H1 (cell line): Measurements from ENCODE around the gene BET1L. TPM values are rescaled to one million over a fixed set of nuclear protein-coding genes. Genes with fewer than 3 reads are reported as not detected.

ENCODE experiments used
- CTCF ChIA-PET: fragments of 300-600 bp; sonication (Branson Sonifier 250); formaldehyde crosslinking; loops from one replicate; lab custom pipeline; 2021; ENCODE audit not compliant: partially characterized antibody; lab: Charles Lee
- POLR2A ChIA-PET: fragments of 300-600 bp; sonication (Branson Sonifier 250); formaldehyde crosslinking; loops from one replicate; lab custom pipeline; 2021; ENCODE audit warnings: inconsistent platforms; ENCODE audit not compliant: partially characterized antibody; lab: Charles Lee
- DNase-seq, 2 experiments: peaks; one replicate each; pipeline versions ENCODE4 v3.0.0 to v3.0.0-alpha.2; 2010 to 2022; ENCODE audit warnings: low spot score in 2 of 2, low read depth in 1 of 2, mixed read lengths in 1 of 2
- FAIRE-seq: peaks from 2 replicates; lab custom pipeline; 2011; peaks lifted over from hg19 to GRCh38; lab: Jason Lieb, UNC
- H2AFZ ChIP-seq: 2 replicates; pipeline ENCODE4 v1.8.1; 2012; ENCODE audit warnings: low read length, inconsistent platforms
- H2AK5ac ChIP-seq: 2 replicates; pipeline ENCODE4 v1.6.1; 2013; ENCODE audit warnings: low read depth, low read length
- H2BK120ac ChIP-seq: replicated peaks from 2 replicates; pipeline ENCODE3; 2013; ENCODE audit warnings: low read depth, low read length, inconsistent platforms
- H2BK12ac ChIP-seq: 2 replicates; pipeline ENCODE4 v1.6.1; 2013; ENCODE audit warnings: low read depth, low read length
- H2BK15ac ChIP-seq: 2 replicates; pipeline ENCODE4 v1.6.1; 2013; ENCODE audit warnings: low read length
- H2BK20ac ChIP-seq: 2 replicates; pipeline ENCODE4 v1.6.1; 2013; ENCODE audit warnings: low read length
- H2BK5ac ChIP-seq: 2 replicates; pipeline ENCODE4 v1.6.1; 2013; ENCODE audit warnings: low read depth, low read length
- H3K14ac ChIP-seq: 2 replicates; pipeline ENCODE4 v1.6.1; 2013; ENCODE audit warnings: inconsistent platforms; ENCODE audit not compliant: insufficient read length
- H3K18ac ChIP-seq: 2 replicates; pipeline ENCODE4 v1.6.1; 2013; ENCODE audit warnings: low read length; ENCODE audit errors: extremely low read depth
- H3K23ac ChIP-seq: 2 replicates; pipeline ENCODE4 v1.6.1; 2013; ENCODE audit warnings: inconsistent platforms; ENCODE audit not compliant: insufficient read length
- H3K23me2 ChIP-seq: 2 replicates; pipeline ENCODE4 v1.6.1; 2013; ENCODE audit warnings: low read depth, low read length
- H3K27ac ChIP-seq: 2 replicates; pipeline ENCODE4 v1.6.1; 2011; ENCODE audit warnings: low read depth, low read length, inconsistent platforms
- H3K27me3 ChIP-seq, 4 experiments: replicated peaks in 1 of 4; 1 replicate in 1 of 4; 2 replicates in 3 of 4; pipeline versions ENCODE4 v1.6.1 to v1.8.1; 2011 to 2013; ENCODE audit warnings: low read length in 3 of 4, mild to moderate bottlenecking in 3 of 4, inconsistent platforms in 2 of 4, mixed read lengths in 2 of 4, moderate library complexity in 1 of 4; ENCODE audit not compliant: control insufficient read depth in 3 of 4, insufficient read depth in 3 of 4; ENCODE audit errors: extremely low read depth in 1 of 4
- H3K36me3 ChIP-seq, 4 experiments: 2 replicates each; pipeline versions ENCODE4 v1.6.1 to v1.8.1; 2011 to 2013; ENCODE audit warnings: mild to moderate bottlenecking in 4 of 4, low read length in 3 of 4, moderate library complexity in 2 of 4, control low read depth in 1 of 4, inconsistent platforms in 1 of 4; ENCODE audit not compliant: insufficient read depth in 4 of 4, control insufficient read depth in 2 of 4
- H3K4ac ChIP-seq: replicated peaks from 2 replicates; pipeline ENCODE3; 2013; ENCODE audit warnings: low read length, low read depth, mixed read lengths, inconsistent platforms; ENCODE audit not compliant: insufficient read length
- H3K4me1 ChIP-seq, 4 experiments: replicated peaks in 1 of 4; 1 replicate in 1 of 4; 2 replicates in 3 of 4; pipeline versions ENCODE4 v1.6.1 to v1.8.1; 2011 to 2013; ENCODE audit warnings: low read length in 3 of 4, inconsistent platforms in 2 of 4, mixed read lengths in 1 of 4; ENCODE audit not compliant: insufficient read depth in 4 of 4, control insufficient read depth in 3 of 4
- H3K4me2 ChIP-seq, 2 experiments: 2 replicates each; pipeline versions ENCODE4 v1.6.1 to v1.8.1; 2011 to 2013; ENCODE audit warnings: low read depth in 2 of 2, low read length in 2 of 2, control low read depth in 1 of 2, inconsistent platforms in 1 of 2, mild to moderate bottlenecking in 1 of 2; ENCODE audit not compliant: insufficient read depth in 1 of 2
- H3K4me3 ChIP-seq, 4 experiments: fragments of 200-600, 300-600 bp in 1 of 4; sonication (generic), shearing (Covaris generic), sonication (Bioruptor Twin) in 1 of 4; 2 replicates each; pipeline versions ENCODE4 v1.5.1 to v1.8.1; 2011 to 2016; ENCODE audit warnings: low read length in 4 of 4, low read depth in 3 of 4, control low read depth in 2 of 4, inconsistent platforms in 2 of 4, mild to moderate bottlenecking in 2 of 4, mixed read lengths in 1 of 4, moderate library complexity in 1 of 4; ENCODE audit not compliant: insufficient read depth in 2 of 4; ENCODE audit errors: extremely low read depth in 1 of 4
- H3K56ac ChIP-seq: replicated peaks from 2 replicates; pipeline ENCODE3; 2013; ENCODE audit warnings: low read depth, mild to moderate bottlenecking, mixed read lengths, low read length, inconsistent platforms; ENCODE audit not compliant: insufficient read length
- H3K79me1 ChIP-seq: 2 replicates; pipeline ENCODE4 v1.6.1; 2013; ENCODE audit warnings: low read depth, low read length, control low read depth
- H3K79me2 ChIP-seq, 2 experiments: 2 replicates each; pipeline versions ENCODE4 v1.6.1 to v1.8.1; 2012 to 2013; ENCODE audit warnings: low read length in 2 of 2, mild to moderate bottlenecking in 2 of 2, inconsistent platforms in 1 of 2; ENCODE audit not compliant: insufficient read depth in 2 of 2, control insufficient read depth in 1 of 2
- H3K9ac ChIP-seq, 4 experiments: replicated peaks in 1 of 4; 1 replicate in 1 of 4; 2 replicates in 3 of 4; pipeline versions ENCODE4 v1.6.1 to v1.8.1; 2011 to 2013; ENCODE audit warnings: low read depth in 3 of 4, low read length in 3 of 4, control low read depth in 2 of 4, mild to moderate bottlenecking in 2 of 4, moderate library complexity in 2 of 4, inconsistent platforms in 1 of 4; ENCODE audit errors: extremely low read depth in 1 of 4
- H3K9me3 ChIP-seq, 2 experiments: 2 replicates each; pipeline versions ENCODE4 v1.6.1 to v1.8.1; 2012 to 2013; ENCODE audit warnings: mild to moderate bottlenecking in 2 of 2, moderate library complexity in 2 of 2, control low read depth in 1 of 2, inconsistent platforms in 1 of 2, low read depth in 1 of 2, low read length in 1 of 2, mixed read lengths in 1 of 2; ENCODE audit not compliant: insufficient read depth in 2 of 2
- H4K20me1 ChIP-seq, 2 experiments: replicated peaks in 1 of 2; 2 replicates each; pipeline versions ENCODE3 to v1.8.1; 2011 to 2013; ENCODE audit warnings: inconsistent platforms in 2 of 2, low read length in 2 of 2, mild to moderate bottlenecking in 1 of 2; ENCODE audit not compliant: insufficient read depth in 2 of 2, control insufficient read depth in 1 of 2
- H4K5ac ChIP-seq: 2 replicates; pipeline ENCODE4 v1.6.1; 2013; ENCODE audit warnings: low read length, low read depth, mixed read lengths, inconsistent platforms; ENCODE audit not compliant: insufficient read length
- H4K8ac ChIP-seq: 2 replicates; pipeline ENCODE4 v1.8.0; 2013; ENCODE audit warnings: mild to moderate bottlenecking, moderate library complexity, low read length, inconsistent platforms; ENCODE audit not compliant: insufficient read depth; ENCODE audit errors: extremely low read depth
- H4K91ac ChIP-seq: replicated peaks from 2 replicates; pipeline ENCODE3; 2013; ENCODE audit warnings: low read length, mixed read lengths, inconsistent platforms; ENCODE audit not compliant: insufficient read length
- BRCA1 ChIP-seq: IDR thresholded peaks from 2 replicates; pipeline ENCODE4 v1.6.1; 2012; ENCODE audit warnings: low read depth, low read length, improper control_type of control experiment
- CHD1 ChIP-seq: IDR thresholded peaks from 2 replicates; pipeline ENCODE4 v1.6.1; 2012; ENCODE audit warnings: low read depth, low read length, improper control_type of control experiment
- CTBP2 ChIP-seq: IDR thresholded peaks from 2 replicates; pipeline ENCODE4 v1.7.0; 2011; ENCODE audit warnings: borderline replicate concordance, mild to moderate bottlenecking, moderate library complexity, mixed read lengths, low read length; ENCODE audit not compliant: insufficient read depth, insufficient read length
- EP300 ChIP-seq, 2 experiments: IDR thresholded peaks; 1 replicate in 1 of 2; 2 replicates in 1 of 2; pipeline ENCODE4 v1.6.1; 2011 to 2012; ENCODE audit warnings: low read depth in 2 of 2, low read length in 2 of 2, mild to moderate bottlenecking in 2 of 2, borderline replicate concordance in 1 of 2, inconsistent platforms in 1 of 2, moderate library complexity in 1 of 2
- EZH2 ChIP-seq: fragments of 200-600 bp; sonication (generic); IDR thresholded peaks from 2 replicates; pipeline ENCODE4 v1.7.1; 2012; ENCODE audit warnings: low read depth, mild to moderate bottlenecking, moderate library complexity, low read length, inconsistent platforms; ENCODE audit not compliant: severe bottlenecking
- NANOG ChIP-seq: IDR thresholded peaks from 2 replicates; pipeline ENCODE4 v1.6.1; 2011; ENCODE audit warnings: low read length, low read depth, mild to moderate bottlenecking, inconsistent platforms; ENCODE audit not compliant: insufficient read depth, poor library complexity, severe bottlenecking
- POU5F1 ChIP-seq: IDR thresholded peaks from 2 replicates; pipeline ENCODE4 v1.6.1; 2011; ENCODE audit warnings: low read depth, mild to moderate bottlenecking, low read length, moderate library complexity
- RNF2 ChIP-seq: fragments of 200-900, 300-1000 bp; sonication (generic); IDR thresholded peaks from 2 replicates; pipeline ENCODE4 v1.7.1; 2016; ENCODE audit warnings: borderline replicate concordance, low read depth, mild to moderate bottlenecking, antibody characterized with exemption, low read length; ENCODE audit not compliant: poor library complexity, severe bottlenecking; ENCODE audit errors: missing control alignments
- RXRA ChIP-seq: IDR thresholded peaks from 2 replicates; pipeline ENCODE4 v1.6.1; 2011; ENCODE audit warnings: low read depth, mild to moderate bottlenecking, low read length, moderate library complexity; ENCODE audit not compliant: insufficient read depth
- SIX5 ChIP-seq: IDR thresholded peaks from 2 replicates; pipeline ENCODE4 v1.6.1; 2011; ENCODE audit warnings: mild to moderate bottlenecking, low read depth, low read length
- SP1 ChIP-seq: IDR thresholded peaks from 2 replicates; pipeline ENCODE4 v1.6.1; 2011; ENCODE audit warnings: low read depth, low read length
- TAF1 ChIP-seq: IDR thresholded peaks from 2 replicates; pipeline ENCODE4 v1.6.1; 2011; ENCODE audit warnings: mild to moderate bottlenecking, low read depth, low read length
- WGBS, 2 experiments: shearing (Covaris generic) in 1 of 2; methylation state at CpG; one replicate each; pipeline versions ENCODE4 v1.1.6 to v1.1.7; 2013 to 2015; ENCODE audit warnings: low lambda C conversion rate in 2 of 2, mixed read lengths in 2 of 2, inconsistent platforms in 1 of 2, low coverage in 1 of 2, missing lambda C conversion rate in 1 of 2; ENCODE audit not compliant: insufficient replicate concordance in 2 of 2, insufficient coverage in 1 of 2, insufficient read length in 1 of 2; ENCODE audit errors: extremely low coverage in 1 of 2, missing lambda C conversion rate in 1 of 2; 5-methylcytosine and 5-hydroxymethylcytosine counted together
- polyA plus RNA-seq, 7 experiments: library from polyadenylated mRNA; depleted of rRNA in 3 of 7; stranded (reverse) in 5 of 7; unstranded in 2 of 7; fragments of >200 nt in 5 of 7; fragments of 200-250 nt in 2 of 7; gene quantifications; 1 replicate in 5 of 7; 2 replicates in 1 of 7; 4 replicates in 1 of 7; pipeline versions ENCODE4 v1.2.1 to v1.2.3, GENCODE V29; 2011 to 2013; ENCODE audit warnings: missing spikeins in 2 of 7, mixed read lengths in 2 of 7
- total RNA-seq: library from RNA; stranded (reverse); fragmentation: NEBNext Ultra II Directional; extraction: Animal tissue kit (Norgen Biotek cat#: 25700); gene quantifications from 2 replicates; pipeline ENCODE4 v1.2.1, GENCODE V29; 2021
- TF ChIP-seq, protein P1 (sequence below): IDR thresholded peaks from 2 replicates; pipeline ENCODE4 v1.6.1; 2012; ENCODE audit warnings: inconsistent platforms

The BET1L gene
- total and polyA plus RNA-seq, 2 of the 8 experiments (the other 6 are each of a cell fraction or from before 2014, with no cell fraction given), result 40.2 to 61.9 TPM

DNA sequence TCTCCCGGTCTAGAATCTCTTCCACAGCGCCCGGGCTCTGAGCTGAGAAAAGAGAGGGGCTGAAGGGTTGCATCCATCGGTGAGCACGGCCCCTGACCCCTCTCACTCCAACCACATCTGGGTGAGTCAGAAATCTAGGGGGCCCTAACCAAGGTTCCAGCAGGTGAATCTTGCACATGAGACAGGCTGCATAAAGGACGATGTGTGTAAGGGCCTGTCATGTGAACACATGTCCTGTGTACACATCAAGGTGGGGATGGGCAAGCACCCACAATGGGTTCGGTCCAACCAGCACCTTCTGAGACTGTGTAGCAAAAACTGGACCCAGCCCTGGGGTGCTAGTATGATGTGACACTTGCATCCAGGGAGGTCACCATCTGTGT, 1.2 kb downstream of the BET1L start:
- ChIA-PET CTCF (interaction anchor here (0.9 to 1.4 kb wide), 5 partner anchors 10 to 190 kb away, joined by 3 to 4 read pairs (median 4); no protein-coding TSS in a partner anchor), POLR2A (interaction anchor here (1.3 to 1.5 kb wide), 4 partner anchors 13 to 165 kb away, joined by 3 to 5 read pairs (median 4); partner anchors contain the start of gene PSMD13)
- Histone ChIP-seq H3K36me3 (peaks cover 9 to 24% (median 16%) of the 10 kb centered on the region in 4 experiments; a peak in 7 of 8 replicates), H3K79me2 (peaks cover 0 to 31% of the 10 kb centered on the region in 2 experiments; a peak in 3 of 4 replicates), H2BK5ac (no peak overlapping the region), H3K9me3 (no peaks in the 10 kb centered on the region), H2AK5ac (no peak overlapping the region), H4K8ac (no peak overlapping the region), H3K23ac (no peak overlapping the region), H3K14ac (no peak overlapping the region), H3K4ac (no peak overlapping the region), H3K18ac (no peak overlapping the region), H3K79me1 (peaks cover 11% of the 10 kb centered on the region), H3K56ac (no peak overlapping the region), H3K4me3 (peak overlapping the region in 3 of 4 experiments; percentile 85 to 89 (median 88); a peak in 6 of 8 replicates), H3K27me3 (no peaks in the 10 kb centered on the region), H4K91ac (no peak overlapping the region), H2BK120ac (no peak overlapping the region), H2BK12ac (no peak overlapping the region), H4K5ac (no peak overlapping the region), H3K9ac (no peak overlapping the region), H4K20me1 (peaks cover 0 to 34% of the 10 kb centered on the region in 2 experiments), H2AFZ (no peak overlapping the region), H3K4me2 (peak overlapping the region; percentile 90 to 97), H3K4me1 (peaks cover 0 to 23% (median 9%) of the 10 kb centered on the region in 4 experiments; a peak in 5 of 7 replicates), H3K23me2 (peaks cover 22% of the 10 kb centered on the region), H2BK15ac (no peak overlapping the region), H2BK20ac (no peak overlapping the region), H3K27ac (no peak overlapping the region)
- no peak for DNase-seq
- WGBS, 2 experiments, result 97% methylated on average over 6 of the region's 7 CpGs; no CpG with 5 or more reads in 1 of the 2 experiments
- FAIRE-seq, result no peak
- no peak for TF ChIP-seq POU5F1
- TF ChIP-seq SIX5, result no peak
- no peak for TF ChIP-seq BRCA1
- TF ChIP-seq RXRA, result no peak
- no peak for TF ChIP-seq EP300 (IDR thresholded peaks at IDR 0.05; ENCODE audit: borderline replicate concordance in 1 of 2, low read depth in 2 of 2, low read length in 2 of 2)
- TF ChIP-seq, protein P1, sequence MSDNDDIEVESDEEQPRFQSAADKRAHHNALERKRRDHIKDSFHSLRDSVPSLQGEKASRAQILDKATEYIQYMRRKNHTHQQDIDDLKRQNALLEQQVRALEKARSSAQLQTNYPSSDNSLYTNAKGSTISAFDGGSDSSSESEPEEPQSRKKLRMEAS, result no peak
- no peak for TF ChIP-seq SP1
- no peak for TF ChIP-seq TAF1
- TF ChIP-seq RNF2, result no peak
- TF ChIP-seq CTBP2, result no peak
- TF ChIP-seq EZH2, result no peak
- TF ChIP-seq CHD1, result no peak
- TF ChIP-seq NANOG, result no peak
